Activated naive CD8-positive, alpha-beta T cell treated with anti-CD3 and anti-CD28 coated beads, Interleukin-2, amount 10 ng/mL, durations not matched to agents 7 days and 5 days (primary cell): ENCODE results near the gene PPP2R1B. TPM values are rescaled to one million over a fixed set of nuclear protein-coding genes. Genes with fewer than 3 reads are reported as not detected.

Experiments
- ATAC-seq: fragments of 150-1000 bp; cut with Tn5 transposase; one replicate; pipeline ENCODE4 v1.10.0; 2021; ENCODE audit warnings: low read depth, moderate library complexity
- POLR2A ChIA-PET: fragments of 350-600 bp; sonication (Branson Sonifier 250); formaldehyde crosslinking; loops from one replicate; lab custom pipeline; 2021; ENCODE audit warnings: antibody characterized with exemption; lab: Charles Lee
- DNase-seq: peaks from one replicate; pipeline ENCODE4 v3.0.0; 2021
- H3K27ac Mint-ChIP-seq: one replicate; pipeline ENCODE4 v1.8.0; 2022; ENCODE audit warnings: mild to moderate bottlenecking, mixed read lengths
- H3K27me3 Mint-ChIP-seq: one replicate; pipeline ENCODE4 v1.8.0; 2022; ENCODE audit warnings: mild to moderate bottlenecking, moderate library complexity, mixed read lengths
- H3K36me3 Mint-ChIP-seq: one replicate; pipeline ENCODE4 v1.8.0; 2021; ENCODE audit warnings: mild to moderate bottlenecking, mixed read lengths
- H3K4me1 Mint-ChIP-seq: one replicate; pipeline ENCODE4 v1.8.0; 2021; ENCODE audit warnings: mixed read lengths
- H3K4me3 Mint-ChIP-seq: one replicate; pipeline ENCODE4 v1.8.0; 2022; ENCODE audit warnings: mild to moderate bottlenecking, moderate library complexity, mixed read lengths
- H3K9me3 Mint-ChIP-seq: one replicate; pipeline ENCODE4 v1.8.0; 2021; ENCODE audit warnings: mixed read lengths
- total RNA-seq, 2 experiments: library from RNA; stranded (reverse); gene quantifications; one replicate each; pipeline ENCODE4 v1.2.3, GENCODE V29; 2021

The PPP2R1B gene
- total RNA-seq, 2 experiments from 2014 or later, result 45.1 to 47.1 TPM

- Mint-ChIP-seq H3K27me3 (no peaks in the 10 kb centered on the region), H3K36me3 (peaks cover 40% of the 10 kb centered on the region), H3K4me1 (peaks cover 17% of the 10 kb centered on the region), H3K27ac (no peak overlapping the region), H3K9me3 (no peaks in the 10 kb centered on the region), H3K4me3 (no peak overlapping the region)
- DNase-seq (no peak), ATAC-seq (no peak)
- POLR2A ChIA-PET, result no interaction called here
These were observed 6.3 kb downstream of the PPP2R1B start for GRCh38 chr11:111759778-111760407.

DNA sequence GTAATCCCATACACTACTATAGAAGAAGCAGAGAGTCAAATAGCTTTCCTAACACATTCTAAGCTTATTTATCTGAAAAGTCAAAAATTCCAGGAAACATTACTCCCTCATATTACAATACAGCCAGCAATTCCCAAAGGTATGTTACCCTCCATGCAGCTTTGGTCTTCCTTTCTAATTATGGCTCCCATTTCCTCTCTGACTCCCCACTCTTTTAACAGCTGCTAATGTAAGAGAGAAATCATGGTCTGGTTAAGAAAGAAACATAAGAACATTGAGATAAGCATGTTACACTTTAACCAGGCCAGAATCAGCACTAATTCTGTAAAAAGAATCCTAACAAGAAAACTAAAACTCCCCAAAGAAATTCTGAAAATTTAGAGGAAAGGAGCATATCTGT lies 6.8 kb downstream of the PPP2R1B start:
- H3K36me3 Mint-ChIP-seq, result peaks cover 36% of the 10 kb centered on the region
- POLR2A ChIA-PET, result no interaction called here

DNA sequence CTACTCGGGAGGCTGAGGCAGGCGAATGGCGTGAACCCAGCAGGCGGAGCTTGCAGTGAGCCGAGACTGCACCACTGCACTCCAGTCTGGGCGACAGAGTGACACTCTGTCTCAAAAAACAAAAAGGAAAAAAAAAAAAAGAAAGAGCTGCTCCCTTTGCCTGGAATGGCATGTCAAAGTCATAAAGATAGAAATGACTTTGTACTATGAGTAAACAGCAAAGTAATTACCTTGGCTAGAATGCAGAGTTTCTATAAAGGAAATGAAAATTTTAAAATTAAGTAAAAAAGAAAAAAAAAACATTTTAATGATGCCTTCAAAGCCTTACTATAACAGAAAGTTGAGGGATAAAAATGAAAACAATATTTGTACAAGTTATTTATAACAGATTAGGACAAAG lies 10.1 kb downstream of the PPP2R1B start:
- H3K36me3 Mint-ChIP-seq, result peaks cover 29% of the 10 kb centered on the region
- H3K4me1 Mint-ChIP-seq, result no peaks in the 10 kb centered on the region
- H3K4me3 Mint-ChIP-seq, result no peak overlapping the region
- POLR2A ChIA-PET, result no interaction called here
- DNase-seq, result no peak
- no peak overlapping the region for H3K27ac Mint-ChIP-seq
- H3K9me3 Mint-ChIP-seq, result no peaks in the 10 kb centered on the region
- no peaks in the 10 kb centered on the region for H3K27me3 Mint-ChIP-seq
- no peak for ATAC-seq

More for the DNA sequence above, 6.8 kb downstream of the PPP2R1B start:
- Mint-ChIP-seq H3K4me3 (no peak overlapping the region), H3K4me1 (peaks cover 12% of the 10 kb centered on the region), H3K27ac (no peak overlapping the region), H3K9me3 (no peaks in the 10 kb centered on the region), H3K27me3 (no peaks in the 10 kb centered on the region)
- ATAC-seq, result no peak
- DNase-seq, result no peak

- POLR2A ChIA-PET, result no interaction called here
- no peaks in the 10 kb centered on the region for H3K27me3 Mint-ChIP-seq
- DNase-seq (no peak), ATAC-seq (no peak)
- no peaks in the 10 kb centered on the region for H3K9me3 Mint-ChIP-seq
- no peak overlapping the region for H3K4me3 Mint-ChIP-seq
- no peak overlapping the region for H3K27ac Mint-ChIP-seq
- no peaks in the 10 kb centered on the region for H3K4me1 Mint-ChIP-seq
- peaks cover 36% of the 10 kb centered on the region for H3K36me3 Mint-ChIP-seq
These were observed 16.5 kb downstream of the PPP2R1B start for GRCh38 chr11:111749646-111750045.

- no peak for ATAC-seq
- no peak for DNase-seq
- H3K27ac Mint-ChIP-seq, result no peak overlapping the region
- POLR2A ChIA-PET, result interaction anchor here (0.7 kb wide), 1 partner anchor 110 kb away, joined by 5 read pairs; no protein-coding TSS in a partner anchor
- H3K27me3 Mint-ChIP-seq, result no peaks in the 10 kb centered on the region
- peaks cover 46% of the 10 kb centered on the region for H3K36me3 Mint-ChIP-seq
- H3K9me3 Mint-ChIP-seq, result no peaks in the 10 kb centered on the region
- no peak overlapping the region for H3K4me3 Mint-ChIP-seq
- no peaks in the 10 kb centered on the region for H3K4me1 Mint-ChIP-seq
These were observed 18.0 kb downstream of the PPP2R1B start for GRCh38 chr11:111748035-111748804.

DNA sequence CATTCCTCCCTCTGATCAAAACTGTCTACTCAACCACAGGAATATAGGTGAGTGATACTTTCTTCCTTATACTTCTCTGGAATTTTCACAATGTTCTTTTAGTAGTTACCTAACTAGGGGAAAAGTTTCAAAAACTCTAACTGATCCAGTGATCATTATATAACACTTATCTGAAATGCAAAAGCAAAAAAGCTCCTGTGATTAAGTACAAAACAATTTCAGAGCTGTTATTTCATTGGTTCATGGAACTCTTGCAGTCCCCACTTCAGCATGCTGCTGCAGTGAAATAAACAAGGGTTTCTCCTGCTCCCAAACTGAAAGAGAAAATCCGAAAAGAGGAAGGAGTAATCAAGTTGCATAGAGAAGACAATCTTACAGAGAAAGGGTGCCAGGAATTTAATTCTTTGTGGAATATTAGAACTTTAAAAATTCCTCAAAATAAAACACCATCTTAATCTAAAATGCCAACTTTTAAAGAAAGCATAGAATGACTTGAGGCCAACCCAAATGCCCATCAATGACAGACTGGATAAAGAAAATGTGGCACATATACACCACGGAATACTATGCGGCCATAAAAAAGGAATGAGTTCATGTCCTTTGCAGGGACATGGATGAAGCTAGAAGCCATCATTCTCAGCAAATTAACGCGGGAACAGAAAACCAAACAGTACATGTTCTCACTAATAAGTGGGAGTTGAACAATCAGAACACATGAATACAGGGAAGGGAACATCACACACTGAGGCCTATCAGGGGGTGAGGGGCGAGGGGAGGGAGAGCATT lies 20.3 kb downstream of the PPP2R1B start:
- Mint-ChIP-seq H3K9me3 (no peaks in the 10 kb centered on the region), H3K4me1 (no peaks in the 10 kb centered on the region), H3K36me3 (peaks cover 55% of the 10 kb centered on the region), H3K27ac (no peak overlapping the region), H3K4me3 (no peak overlapping the region), H3K27me3 (no peaks in the 10 kb centered on the region)
- POLR2A ChIA-PET, result no interaction called here
- ATAC-seq, result no peak
- no peak for DNase-seq

DNA sequence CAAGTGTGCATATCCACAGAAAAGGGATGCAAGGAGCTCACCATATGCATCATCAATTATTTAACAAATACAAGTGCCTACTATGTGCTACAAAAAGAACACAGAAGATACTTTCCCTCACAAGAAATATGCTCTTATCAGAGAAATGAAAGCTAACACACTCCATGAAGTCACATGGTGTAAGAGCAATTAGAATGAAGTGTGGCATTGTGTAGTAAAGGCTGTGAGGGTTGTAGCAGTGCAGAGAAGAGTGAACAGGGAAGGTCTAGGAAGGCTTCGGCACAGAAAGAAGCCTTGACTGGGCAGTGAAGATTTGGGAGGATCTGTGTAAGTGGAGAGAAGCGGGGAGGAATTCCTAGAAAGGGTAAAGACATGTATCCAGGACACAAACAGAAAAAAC lies 22.5 kb downstream of the PPP2R1B start:
- POLR2A ChIA-PET, result no interaction called here
- no peak overlapping the region for H3K27ac Mint-ChIP-seq
- DNase-seq, result no peak
- no peaks in the 10 kb centered on the region for H3K27me3 Mint-ChIP-seq
- ATAC-seq, result no peak
- peaks cover 1% of the 10 kb centered on the region for H3K4me1 Mint-ChIP-seq
- no peaks in the 10 kb centered on the region for H3K9me3 Mint-ChIP-seq
- H3K36me3 Mint-ChIP-seq, result peaks cover 56% of the 10 kb centered on the region
- H3K4me3 Mint-ChIP-seq, result no peak overlapping the region

- ATAC-seq, result no peak
- H3K4me1 Mint-ChIP-seq, result peaks cover 4% of the 10 kb centered on the region
- POLR2A ChIA-PET, result no interaction called here
- H3K4me3 Mint-ChIP-seq, result no peak overlapping the region
- H3K9me3 Mint-ChIP-seq, result no peaks in the 10 kb centered on the region
- peaks cover 48% of the 10 kb centered on the region for H3K36me3 Mint-ChIP-seq
- no peak overlapping the region for H3K27ac Mint-ChIP-seq
- no peak for DNase-seq
- H3K27me3 Mint-ChIP-seq, result no peaks in the 10 kb centered on the region
These were observed 24.4 kb downstream of the PPP2R1B start for GRCh38 chr11:111741751-111742150.

DNA sequence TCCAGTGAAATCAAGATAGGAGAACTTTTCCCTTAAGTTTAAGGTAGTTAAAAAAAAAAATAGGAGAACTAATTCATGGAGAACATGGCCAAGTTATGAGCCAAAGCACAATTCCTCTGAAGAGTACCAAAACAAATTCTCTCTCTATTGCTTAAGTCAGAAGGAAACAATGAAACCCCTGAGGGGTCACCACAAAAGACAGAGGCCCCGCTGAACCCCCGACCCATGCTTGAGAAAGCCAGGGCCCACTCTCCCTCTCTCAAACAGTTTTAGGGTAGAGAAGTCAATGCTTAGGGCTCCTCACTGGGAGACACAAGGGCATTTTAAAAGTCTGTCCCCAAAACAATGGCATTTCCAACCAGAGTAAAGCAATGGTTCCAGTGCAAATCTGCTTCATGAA lies 26.9 kb downstream of the PPP2R1B start:
- H3K36me3 Mint-ChIP-seq, result peaks cover 30% of the 10 kb centered on the region
- H3K4me3 Mint-ChIP-seq, result no peak overlapping the region
- peaks cover 4% of the 10 kb centered on the region for H3K4me1 Mint-ChIP-seq
- DNase-seq, result no peak
- H3K9me3 Mint-ChIP-seq, result no peaks in the 10 kb centered on the region
- POLR2A ChIA-PET, result no interaction called here
- H3K27me3 Mint-ChIP-seq, result no peaks in the 10 kb centered on the region
- H3K27ac Mint-ChIP-seq, result no peak overlapping the region
- ATAC-seq, result no peak

GRCh38 chr11:111737444-111738210 lies 28.6 kb downstream of the PPP2R1B start:
- no peak overlapping the region for H3K27ac Mint-ChIP-seq
- no peak for DNase-seq
- H3K9me3 Mint-ChIP-seq, result no peaks in the 10 kb centered on the region
- H3K36me3 Mint-ChIP-seq, result peaks cover 21% of the 10 kb centered on the region
- POLR2A ChIA-PET, result no interaction called here
- no peak for ATAC-seq
- H3K4me1 Mint-ChIP-seq, result peaks cover 4% of the 10 kb centered on the region
- H3K27me3 Mint-ChIP-seq, result no peaks in the 10 kb centered on the region
- H3K4me3 Mint-ChIP-seq, result no peak overlapping the region

DNA sequence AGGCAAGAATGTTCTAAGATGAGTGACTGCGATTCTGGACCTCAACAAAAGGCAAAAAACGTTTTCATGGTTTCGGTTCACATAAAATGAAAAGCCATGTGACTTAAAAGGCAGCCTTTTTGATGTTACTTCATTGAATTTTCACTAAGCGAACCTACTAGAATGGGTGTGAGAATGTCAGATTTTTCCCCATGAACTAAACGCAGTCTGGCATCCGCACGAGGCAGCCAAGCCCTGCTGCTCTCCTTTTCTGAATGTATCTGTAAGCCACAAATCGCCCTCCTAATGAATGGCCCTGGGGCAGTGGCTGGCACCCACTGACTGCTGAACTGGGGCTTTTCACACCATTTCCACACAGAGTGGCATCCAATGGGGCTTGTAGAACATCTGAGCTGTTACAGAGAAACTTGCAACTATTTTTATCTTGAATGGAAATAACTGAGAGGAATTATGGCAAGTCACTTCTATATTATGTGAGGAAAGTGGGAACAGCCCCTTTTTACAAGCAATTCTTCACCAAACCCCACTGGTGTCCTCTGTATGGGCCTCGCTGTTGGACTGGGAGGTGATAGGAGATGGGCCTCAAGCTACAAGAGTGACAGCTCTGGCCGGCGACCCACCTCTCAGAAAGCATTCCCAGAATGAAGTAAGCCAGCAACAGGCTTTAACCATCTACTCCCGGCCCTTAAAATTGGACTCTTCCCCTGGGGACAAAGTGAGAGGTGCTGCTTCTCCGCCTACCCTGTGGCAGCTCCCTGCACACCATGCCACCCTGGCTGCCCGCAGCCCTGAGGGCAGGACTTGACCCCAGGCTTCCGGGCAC lies 29.4 kb downstream of the PPP2R1B start:
- POLR2A ChIA-PET, result no interaction called here
- Mint-ChIP-seq H3K4me1 (peaks cover 4% of the 10 kb centered on the region), H3K27ac (no peak overlapping the region), H3K36me3 (peaks cover 17% of the 10 kb centered on the region), H3K4me3 (no peak overlapping the region), H3K27me3 (no peaks in the 10 kb centered on the region), H3K9me3 (no peaks in the 10 kb centered on the region)
- ATAC-seq (no peak), DNase-seq (no peak)

DNA sequence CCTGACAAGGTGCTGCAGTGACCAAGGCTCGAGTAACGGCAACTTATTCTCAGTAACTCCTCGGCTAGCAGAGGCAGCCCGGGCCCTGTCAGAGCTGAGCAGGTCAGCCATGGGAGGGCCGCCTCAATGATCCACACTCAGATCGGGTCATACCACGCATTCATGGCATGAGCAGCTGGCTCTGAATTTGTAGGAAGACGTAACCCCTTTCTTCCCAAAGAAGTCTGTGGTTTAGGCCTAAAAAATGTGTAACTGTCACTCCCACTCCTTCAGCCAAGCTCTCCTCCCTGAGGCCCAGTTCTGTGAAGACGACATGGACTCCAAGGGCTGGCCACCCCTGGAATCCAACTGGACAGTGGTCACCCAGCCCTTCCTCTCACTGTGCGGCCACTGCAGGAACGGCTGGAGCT lies 30.0 kb downstream of the PPP2R1B start:
- POLR2A ChIA-PET, result no interaction called here
- DNase-seq, result no peak
- ATAC-seq, result no peak
- H3K4me3 Mint-ChIP-seq, result no peak overlapping the region
- H3K36me3 Mint-ChIP-seq, result peaks cover 10% of the 10 kb centered on the region
- H3K4me1 Mint-ChIP-seq, result peaks cover 4% of the 10 kb centered on the region
- no peak overlapping the region for H3K27ac Mint-ChIP-seq
- H3K9me3 Mint-ChIP-seq, result no peaks in the 10 kb centered on the region
- H3K27me3 Mint-ChIP-seq, result no peaks in the 10 kb centered on the region
